HG03442 (cell line): Measurements from ENCODE around the gene RILPL2.
"Not testable (repeated sequence)": the region's sequence is repeated elsewhere in the genome, so short reads cannot be mapped to it uniquely, and the experiment has no call there.

Experiments
- ATAC-seq: cut with Tn5 transposase; IDR thresholded peaks from one replicate; pipeline ENCODE4 v1.9.1; 2021; ENCODE audit warnings: mild to moderate bottlenecking, moderate library complexity; ENCODE audit not compliant: unreplicated experiment

The RILPL2 gene

DNA sequence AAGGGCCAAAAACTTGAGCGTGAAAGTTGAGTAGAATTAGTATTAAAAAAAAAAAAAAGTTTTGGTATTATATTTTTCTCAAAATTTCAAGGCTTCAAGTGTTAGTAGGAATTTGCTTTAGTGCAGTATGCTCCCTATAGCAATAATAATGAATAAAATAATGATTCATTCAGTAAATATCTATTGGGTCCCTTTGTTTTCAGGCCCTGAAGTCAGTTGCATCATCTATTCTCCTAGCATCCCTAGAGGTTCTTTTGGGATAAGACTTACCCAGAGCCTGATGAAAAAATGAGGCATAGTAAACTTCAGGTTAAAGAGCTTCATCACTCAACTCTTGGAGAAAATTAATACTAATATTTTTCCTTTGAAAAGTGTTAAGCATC is 51.5 kb downstream of the RILPL2 start:
- no peak for ATAC-seq

DNA sequence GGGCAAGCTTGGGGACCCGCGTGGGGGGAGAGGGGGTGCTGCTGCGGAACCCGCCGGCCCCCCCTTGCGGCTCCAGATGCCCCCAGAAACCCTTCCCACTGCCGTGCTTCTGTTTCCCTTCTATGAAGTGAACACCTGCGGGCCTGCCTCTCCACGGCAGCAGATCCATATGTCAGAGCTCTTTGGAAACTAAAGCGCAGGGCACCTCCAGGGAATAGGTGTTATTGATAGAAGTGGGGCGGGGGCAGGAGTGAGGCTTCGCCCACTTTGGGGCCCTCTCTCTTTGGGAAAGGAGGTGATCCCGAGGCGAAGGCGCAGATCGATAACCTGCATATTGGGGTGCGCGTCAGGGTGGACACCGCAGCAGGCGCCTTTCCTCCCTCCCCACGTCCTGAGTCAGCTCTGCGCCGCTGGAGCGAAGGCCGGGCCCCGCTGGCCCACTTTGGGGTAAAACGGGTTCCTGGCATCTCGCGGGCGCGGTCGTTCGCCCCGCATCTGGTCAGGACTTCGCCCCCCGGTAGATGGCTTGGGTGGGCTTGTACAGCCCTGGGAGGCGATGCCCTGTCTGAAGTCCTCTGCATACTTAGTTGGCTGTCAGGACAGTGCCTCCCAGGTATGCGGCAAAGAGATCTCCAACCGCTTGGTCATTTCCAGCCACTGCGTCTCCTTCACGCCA is 52.0 kb downstream of the RILPL2 start:
- no peak for ATAC-seq

DNA sequence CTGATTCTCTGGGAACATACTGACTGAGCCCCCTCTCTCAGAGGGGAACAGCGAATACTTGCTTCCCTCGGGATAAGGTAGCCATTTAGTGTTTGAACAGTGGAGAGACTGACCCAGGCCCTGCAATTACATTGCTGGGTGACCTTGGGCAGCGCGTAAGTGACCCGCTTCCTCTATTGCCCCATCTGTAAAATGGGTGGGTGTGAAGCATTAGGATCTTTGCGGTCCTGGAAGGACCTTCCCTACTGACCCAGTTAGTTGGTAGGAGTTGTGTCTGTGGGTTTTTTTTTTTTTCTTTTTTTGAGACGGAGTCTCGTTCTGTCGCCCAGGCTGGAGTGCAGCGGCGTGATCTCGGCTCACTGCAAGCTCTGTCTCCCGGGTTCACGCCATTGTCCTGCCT is 53.8 kb downstream of the RILPL2 start:
- no peak for ATAC-seq

DNA sequence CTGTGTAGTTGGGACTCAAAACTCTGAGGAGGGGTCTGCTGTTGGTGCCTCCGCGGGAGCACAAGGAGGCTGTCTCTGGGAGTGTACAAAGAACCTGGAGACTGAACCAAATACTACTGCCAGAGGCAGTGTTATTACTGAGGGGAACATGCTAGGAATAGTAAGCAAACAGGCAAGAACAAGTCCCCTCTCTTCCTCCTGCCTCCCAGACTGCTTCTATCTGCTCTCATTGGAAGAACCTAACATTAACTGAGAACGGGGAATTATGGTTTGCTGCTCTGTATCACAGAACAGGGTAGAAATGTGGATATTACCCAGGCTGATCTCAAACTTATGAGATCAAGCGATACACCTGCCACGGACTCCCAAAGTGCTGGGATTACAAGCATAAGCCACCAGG is 57.1 kb downstream of the RILPL2 start:
- ATAC-seq = no peak

DNA sequence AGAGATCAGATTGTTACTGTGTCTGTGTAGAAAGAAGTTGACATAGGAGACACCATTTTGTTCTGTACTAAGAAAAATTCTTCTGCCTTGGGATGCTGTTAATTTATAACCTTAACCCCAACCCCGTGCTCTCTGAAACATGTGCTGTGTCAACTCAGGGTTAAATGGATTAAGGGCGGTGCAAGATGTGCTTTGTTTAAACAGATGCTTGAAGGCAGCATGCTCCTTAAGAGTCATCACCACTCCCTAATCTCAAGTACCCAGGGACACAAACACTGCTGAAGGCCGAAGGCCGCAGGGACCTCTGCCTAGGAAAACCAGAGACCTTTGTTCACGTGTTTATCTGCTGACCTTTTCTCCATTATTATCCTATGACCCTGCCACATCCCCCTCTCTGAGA is 64.1 kb downstream of the RILPL2 start:
- not testable (repeated sequence) for ATAC-seq

DNA sequence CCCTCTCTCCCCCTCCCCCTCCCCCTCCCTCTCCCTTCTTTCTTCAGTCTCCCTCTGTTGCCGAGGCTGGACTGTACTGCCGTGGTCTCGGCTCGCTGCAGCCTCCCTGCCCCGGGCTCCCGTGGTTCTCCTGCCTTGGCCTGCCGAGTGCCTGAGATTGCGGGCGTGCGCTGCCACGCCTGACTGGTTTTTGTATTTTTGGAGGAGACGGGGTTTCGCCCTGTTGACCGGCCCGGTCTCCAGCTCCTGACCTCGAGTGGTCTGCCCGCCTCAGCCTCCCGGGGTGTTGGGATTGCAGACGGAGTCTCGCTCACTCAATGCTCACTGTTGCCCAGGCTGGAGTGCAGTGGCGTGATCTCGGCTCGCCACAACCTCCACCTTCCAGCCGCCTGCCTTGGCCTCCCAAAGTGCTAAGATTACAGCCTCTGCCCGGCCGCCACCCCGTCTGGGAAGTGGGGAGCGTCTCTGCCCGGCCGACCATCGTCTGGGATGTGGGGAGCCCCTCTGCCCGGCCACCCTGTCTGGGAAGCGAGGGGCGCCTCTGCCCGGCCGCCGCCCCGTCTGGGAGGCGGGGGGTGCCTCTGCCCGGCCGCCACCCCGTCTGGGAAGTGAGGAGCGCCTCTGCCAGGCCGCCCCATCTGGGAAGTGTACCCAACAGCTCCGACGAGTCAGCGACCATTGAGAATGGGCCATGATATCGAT is 64.7 kb downstream of the RILPL2 start:
- ATAC-seq = not testable (repeated sequence)

DNA sequence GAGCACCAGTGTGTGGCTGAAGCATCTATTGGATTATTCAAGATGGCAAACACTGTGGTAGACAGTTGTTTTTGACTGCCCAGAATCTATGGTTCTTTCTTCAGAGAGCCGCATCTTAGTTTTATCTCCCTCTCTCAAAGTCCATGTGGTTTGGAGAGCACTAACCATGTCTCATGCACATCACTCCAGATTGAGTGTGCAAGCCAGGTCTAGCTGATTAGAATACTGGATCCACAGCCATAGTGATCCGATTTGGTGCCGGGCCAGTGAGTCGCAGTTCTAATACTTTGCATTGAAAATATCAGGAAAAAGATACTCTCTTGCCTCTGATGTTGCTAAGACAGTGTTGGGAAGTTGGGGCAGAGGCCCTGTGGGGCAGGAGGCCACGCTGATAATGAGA is 67.3 kb downstream of the RILPL2 start:
- ATAC-seq = no peak

DNA sequence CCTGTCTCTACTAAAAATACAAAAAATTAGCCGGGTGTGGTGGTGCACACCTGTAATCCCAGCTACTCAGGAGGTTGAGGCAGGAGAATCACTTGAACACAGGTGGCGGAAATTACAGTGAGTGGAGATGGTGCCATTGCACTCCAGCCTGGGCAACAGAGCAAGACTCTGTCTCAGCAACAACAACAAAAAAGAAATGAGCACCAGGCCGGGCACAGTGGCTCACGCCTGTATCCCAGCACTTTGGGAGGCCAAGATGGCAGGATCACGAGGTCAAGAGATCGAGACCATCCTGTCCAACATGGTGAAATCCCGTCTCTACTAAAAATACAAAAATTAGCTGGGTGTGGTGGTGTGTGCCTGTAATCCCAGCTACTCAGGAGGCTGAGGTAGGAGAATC is 68.1 kb downstream of the RILPL2 start:
- not testable (repeated sequence) for ATAC-seq

DNA sequence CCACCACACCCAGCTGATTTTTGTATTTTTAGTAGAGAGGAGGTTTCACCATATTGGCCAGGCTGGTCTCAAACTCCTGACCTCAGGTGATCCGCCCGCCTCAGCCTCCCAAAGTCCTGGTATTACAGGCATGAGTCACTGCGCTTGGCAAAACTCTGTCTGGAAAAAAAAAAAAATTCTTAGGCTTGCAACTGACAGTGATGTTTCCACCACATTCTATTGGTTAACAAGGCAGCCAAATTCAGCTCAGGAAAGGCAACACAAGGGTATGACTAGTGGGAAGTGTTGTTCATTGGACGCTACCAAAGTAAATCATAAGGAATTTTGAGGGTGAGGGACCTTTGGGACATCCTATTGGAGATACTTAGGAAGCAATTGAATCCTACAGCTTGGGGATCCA is 69.0 kb downstream of the RILPL2 start:
- no peak for ATAC-seq
